ENCODE data around the gene DKK3.

The DKK3 gene

DNA sequence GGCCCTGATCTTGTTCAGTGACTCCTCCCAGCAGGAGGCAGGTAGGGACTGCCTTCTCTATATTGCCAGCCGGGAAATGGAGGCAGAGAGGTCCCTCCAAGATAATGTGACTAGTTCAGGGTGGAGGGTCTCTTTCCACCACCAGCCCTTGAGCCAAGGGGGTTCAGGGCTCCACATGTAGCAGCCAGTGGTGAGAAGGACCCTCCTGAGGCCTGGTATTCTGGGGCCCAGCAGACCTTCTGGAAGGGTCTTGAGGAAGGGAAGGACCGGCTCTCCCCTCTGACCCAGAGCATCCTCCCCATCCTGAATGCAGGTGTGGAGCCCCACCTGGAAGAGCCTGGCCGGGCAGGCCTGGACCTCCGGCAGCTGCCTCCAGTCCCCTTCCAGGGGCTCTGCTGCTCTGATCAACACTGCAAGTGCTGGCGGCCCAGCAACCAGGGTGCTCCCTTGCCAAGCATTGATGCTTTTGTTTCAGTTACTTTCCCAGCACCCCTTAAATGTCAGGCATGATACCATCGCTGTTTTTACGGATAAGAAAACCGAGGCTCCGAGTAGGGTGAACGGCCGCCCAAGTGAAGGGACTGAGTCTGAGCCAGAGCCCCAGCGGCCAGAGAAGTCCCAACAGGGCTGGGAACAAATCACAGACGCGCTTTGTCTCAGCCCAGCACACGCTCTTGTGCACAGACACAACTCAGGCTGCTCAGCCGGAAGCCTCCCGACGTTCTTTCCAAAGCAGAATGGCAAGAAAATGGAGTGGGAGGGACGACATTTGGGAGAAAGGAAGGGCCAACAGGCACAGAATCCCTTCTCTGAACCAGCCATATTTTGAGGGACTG, 38.8 kb downstream of the DKK3 start:
- Histone ChIP-seq H3K36me3 (ENCODE audit: low read length) (no peaks in the 10 kb centered on the region), H3K27ac (ENCODE audit: low read depth, low read length) (no peak overlapping the region), H2AFZ (ENCODE audit: low read depth, low read length, severe bottlenecking) (no peak overlapping the region), H3F3A (ENCODE audit: insufficient read depth) (no peaks in the 10 kb centered on the region), H3K79me2 (ENCODE audit: insufficient read depth, low read length) (no peaks in the 10 kb centered on the region), H3K27me3 (ENCODE audit: low read length) (no peaks in the 10 kb centered on the region), H3K4me3 (ENCODE audit: insufficient read depth, low read length, poor library complexity, severe bottlenecking) (no peak overlapping the region), H3K4me2 (ENCODE audit: low read depth, low read length, poor library complexity, severe bottlenecking) (no peak overlapping the region), H4K20me1 (ENCODE audit: low read depth, low read length) (no peaks in the 10 kb centered on the region), H3K9ac (ENCODE audit: low read length) (no peak overlapping the region), H3K9me2 (replicated peaks; ENCODE audit: insufficient read depth, low read length) (no peaks in the 10 kb centered on the region), H3K9me3 (ENCODE audit: insufficient read depth, low read length) (no peaks in the 10 kb centered on the region)
- TF ChIP-seq CTCF (IDR thresholded peaks at IDR 0.05; ENCODE audit: insufficient read depth, low read length, poor library complexity, severe bottlenecking), result no peak
- no peak for TF ChIP-seq EZH2phosphoT487 (conservative IDR thresholded peaks at IDR 0.05; ENCODE audit: low read length)

GRCh38 chr11:11968511-11969280, 39.7 kb downstream of the DKK3 start:
- Histone ChIP-seq H3K4me3 (ENCODE audit: insufficient read depth, low read length, poor library complexity, severe bottlenecking) (no peak overlapping the region), H3K79me2 (ENCODE audit: insufficient read depth, low read length) (no peaks in the 10 kb centered on the region), H2AFZ (ENCODE audit: low read depth, low read length, severe bottlenecking) (no peak overlapping the region), H3K27ac (ENCODE audit: low read depth, low read length) (no peak overlapping the region), H3K9ac (ENCODE audit: low read length) (no peak overlapping the region), H3K27me3 (ENCODE audit: low read length) (no peaks in the 10 kb centered on the region), H4K20me1 (ENCODE audit: low read depth, low read length) (no peaks in the 10 kb centered on the region), H3K4me2 (ENCODE audit: low read depth, low read length, poor library complexity, severe bottlenecking) (no peak overlapping the region), H3K36me3 (ENCODE audit: low read length) (no peaks in the 10 kb centered on the region), H3K9me3 (ENCODE audit: insufficient read depth, low read length) (no peaks in the 10 kb centered on the region), H3F3A (ENCODE audit: insufficient read depth) (no peaks in the 10 kb centered on the region), H3K9me2 (replicated peaks; ENCODE audit: insufficient read depth, low read length) (no peaks in the 10 kb centered on the region)
- TF ChIP-seq EZH2phosphoT487 (conservative IDR thresholded peaks at IDR 0.05; ENCODE audit: low read length) (no peak), CTCF (IDR thresholded peaks at IDR 0.05; ENCODE audit: insufficient read depth, low read length, poor library complexity, severe bottlenecking) (no peak)

DNA sequence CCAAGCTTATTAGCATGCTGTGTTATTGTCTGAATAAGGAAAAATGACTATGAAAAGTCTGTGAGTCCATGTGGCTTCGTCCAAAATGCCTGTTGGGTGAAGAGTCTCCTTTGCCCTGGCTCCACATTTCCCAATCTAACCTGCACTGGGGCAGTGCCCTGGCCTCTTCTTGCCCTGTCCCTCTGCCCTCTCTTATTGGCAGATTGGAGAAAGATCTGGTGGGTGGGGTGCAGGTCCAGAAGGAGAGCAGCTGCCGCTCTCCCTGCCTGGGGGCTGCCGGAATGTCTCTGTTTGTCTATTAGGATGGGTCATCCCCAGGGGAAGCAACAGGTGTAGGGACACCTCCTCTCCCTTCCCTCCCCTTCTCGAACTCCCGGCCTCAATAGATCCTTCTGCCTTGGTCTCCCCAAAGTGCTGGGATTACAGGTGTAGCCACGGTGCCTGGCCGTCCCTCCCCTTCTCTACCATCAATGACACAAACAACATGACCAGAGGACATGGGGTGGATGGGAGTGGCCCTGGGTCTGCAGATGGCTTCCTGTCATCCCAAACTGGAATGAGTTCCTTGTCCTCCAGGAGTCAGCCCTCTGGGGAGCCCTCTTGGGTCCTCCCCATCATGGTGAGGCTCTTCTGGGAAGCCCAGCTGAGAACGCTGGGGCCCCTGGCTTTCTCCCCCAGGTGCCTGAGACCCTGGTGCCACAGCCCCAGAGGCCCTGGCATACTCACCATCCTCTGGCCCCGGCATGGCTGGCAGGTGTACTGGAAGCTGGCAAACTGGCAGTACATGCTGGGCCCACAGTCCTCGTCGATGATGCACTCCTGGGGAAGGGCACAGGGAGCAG, 40.5 kb downstream of the DKK3 start:
- no peaks in the 10 kb centered on the region for H3K9me3 ChIP-seq (ENCODE audit: insufficient read depth, low read length)
- H3F3A ChIP-seq (ENCODE audit: insufficient read depth), result no peaks in the 10 kb centered on the region
- no peak overlapping the region for H3K9ac ChIP-seq (ENCODE audit: low read length)
- no peak overlapping the region for H3K4me2 ChIP-seq (ENCODE audit: low read depth, low read length, poor library complexity, severe bottlenecking)
- H4K20me1 ChIP-seq (ENCODE audit: low read depth, low read length), result no peaks in the 10 kb centered on the region
- H2AFZ ChIP-seq (ENCODE audit: low read depth, low read length, severe bottlenecking), result no peak overlapping the region
- no peak overlapping the region for H3K4me3 ChIP-seq (ENCODE audit: insufficient read depth, low read length, poor library complexity, severe bottlenecking)
- H3K27ac ChIP-seq (ENCODE audit: low read depth, low read length), result no peak overlapping the region
- TF ChIP-seq CTCF (IDR thresholded peaks at IDR 0.05; ENCODE audit: insufficient read depth, low read length, poor library complexity, severe bottlenecking) (no peak), EZH2phosphoT487 (conservative IDR thresholded peaks at IDR 0.05; ENCODE audit: low read length) (no peak)
- no peaks in the 10 kb centered on the region for H3K79me2 ChIP-seq (ENCODE audit: insufficient read depth, low read length)
- no peaks in the 10 kb centered on the region for H3K27me3 ChIP-seq (ENCODE audit: low read length)
- H3K9me2 ChIP-seq (replicated peaks; ENCODE audit: insufficient read depth, low read length), result no peaks in the 10 kb centered on the region
- H3K36me3 ChIP-seq (ENCODE audit: low read length), result no peaks in the 10 kb centered on the region
